ENCODE results near the gene IFI30.
"Not testable (repeated sequence)": the region's sequence is repeated elsewhere in the genome, so short reads cannot be mapped to it uniquely, and the experiment has no call there.

The IFI30 gene

GRCh38 chr19:18152817-18153555 lies 20.6 kb upstream of the IFI30 start, which contains the start of gene PIK3R2:
PIK3R2 (plus strand) TSS chr19:18153163; CDS start chr19:18155880, 2,717 bp downstream.
- peak; percentile 100 for DNase-seq

- no peak for DNase-seq
These were observed 20.0 kb upstream of the IFI30 start for GRCh38 chr19:18153556-18154134.

GRCh38 chr19:18155095-18156087 lies 18.2 kb upstream of the IFI30 start:
- DNase-seq = no peak

DNA sequence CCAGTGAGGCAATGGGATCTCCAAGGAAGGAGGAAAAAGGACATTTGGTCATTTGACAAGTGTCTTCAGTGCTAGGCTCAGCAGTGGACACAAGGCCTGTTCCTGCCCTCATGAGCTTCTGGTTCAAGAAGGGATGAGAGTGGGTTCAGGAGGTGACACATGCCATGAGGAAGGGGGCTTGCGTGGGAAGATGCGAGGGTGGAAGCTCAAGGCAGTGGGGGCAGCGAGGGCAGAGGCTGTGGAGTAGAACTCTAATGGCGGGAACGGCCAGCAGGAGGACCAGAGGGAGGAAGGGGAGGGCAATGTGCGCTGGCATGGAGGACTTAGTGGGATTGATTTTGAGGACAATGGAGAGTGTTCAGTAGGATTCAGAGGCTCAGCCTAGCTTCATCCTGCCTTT lies 17.3 kb upstream of the IFI30 start:
- no peak for DNase-seq

GRCh38 chr19:18156841-18157464 lies 16.7 kb upstream of the IFI30 start:
- no peak for DNase-seq

GRCh38 chr19:18157465-18158063 lies 16.0 kb upstream of the IFI30 start:
- DNase-seq = no peak

DNA sequence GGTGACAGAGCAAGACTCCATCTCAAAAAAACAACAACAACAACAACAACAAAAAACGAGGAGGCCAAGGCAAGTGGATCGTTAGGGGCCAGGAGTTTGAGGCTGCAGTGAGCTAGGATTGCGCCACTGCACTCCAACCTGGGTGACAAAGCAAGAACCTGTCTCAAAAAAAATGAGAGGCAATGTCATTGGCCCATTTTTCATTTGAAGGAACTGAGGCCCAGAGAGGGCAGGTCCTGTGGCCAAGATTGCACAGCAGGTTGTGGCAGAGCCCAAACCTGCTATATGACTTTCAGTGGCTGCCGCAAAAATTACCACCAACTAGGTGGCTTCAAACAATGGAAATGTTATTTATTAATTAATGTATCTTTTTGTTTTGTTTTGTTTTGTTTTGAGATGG lies 15.1 kb upstream of the IFI30 start:
- DNase-seq = no peak

DNA sequence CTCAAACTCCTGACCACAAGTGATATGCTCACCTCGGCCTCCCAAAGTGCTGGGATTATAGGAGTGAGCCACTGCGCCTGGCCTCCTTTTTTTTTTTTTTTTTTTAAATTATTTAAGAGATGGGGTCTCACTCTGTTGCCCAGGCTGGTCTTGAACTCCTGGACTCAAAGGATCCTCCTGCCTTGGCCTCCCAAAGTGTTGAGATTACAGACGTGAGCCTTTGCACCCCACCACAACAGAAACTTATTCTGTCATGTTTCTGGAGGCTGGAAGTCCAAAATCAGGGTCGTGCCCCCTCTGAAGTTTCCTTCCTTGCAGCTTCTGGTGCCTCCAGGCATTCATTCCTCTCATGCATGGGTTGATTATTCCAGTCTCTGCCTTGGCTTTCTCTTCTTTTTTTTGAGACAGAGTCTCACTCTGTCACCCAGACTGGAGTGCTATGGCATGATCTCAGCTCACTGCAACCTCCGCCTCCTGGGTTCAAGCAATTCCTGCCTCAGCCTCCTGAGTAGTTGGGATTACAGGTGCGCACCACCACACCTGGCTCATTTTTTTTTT lies 14.5 kb upstream of the IFI30 start:
- not testable (repeated sequence) for DNase-seq

GRCh38 chr19:18159810-18160209 lies 13.8 kb upstream of the IFI30 start:
- no peak for DNase-seq

DNA sequence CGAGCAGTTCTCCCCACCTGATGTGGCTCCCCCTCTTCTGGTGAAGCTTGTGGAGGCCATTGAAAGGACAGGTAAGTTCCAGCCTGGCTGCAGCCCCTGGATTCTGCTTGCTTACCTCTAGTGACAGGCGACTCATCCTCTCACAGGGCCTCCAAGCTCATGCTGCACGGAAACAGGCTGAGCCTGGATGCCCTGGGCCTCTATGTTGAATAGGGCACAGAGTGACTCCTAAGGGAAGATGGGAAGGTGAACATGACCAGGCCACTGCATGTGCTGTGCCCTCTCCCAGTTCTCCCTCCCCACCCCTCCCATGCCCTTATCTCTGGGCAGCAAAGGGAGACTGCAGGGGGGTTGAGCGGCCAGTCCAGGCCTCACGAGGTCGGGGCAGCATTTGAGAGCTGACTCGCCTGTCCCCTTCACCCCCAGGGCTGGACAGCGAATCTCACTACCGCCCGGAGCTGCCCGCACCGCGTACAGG lies 13.1 kb upstream of the IFI30 start:
- DNase-seq = no peak

GRCh38 chr19:18160971-18161635 lies 12.5 kb upstream of the IFI30 start:
- DNase-seq = peak; percentile 63

GRCh38 chr19:18161636-18162002 lies 12.0 kb upstream of the IFI30 start:
- no peak for DNase-seq

DNA sequence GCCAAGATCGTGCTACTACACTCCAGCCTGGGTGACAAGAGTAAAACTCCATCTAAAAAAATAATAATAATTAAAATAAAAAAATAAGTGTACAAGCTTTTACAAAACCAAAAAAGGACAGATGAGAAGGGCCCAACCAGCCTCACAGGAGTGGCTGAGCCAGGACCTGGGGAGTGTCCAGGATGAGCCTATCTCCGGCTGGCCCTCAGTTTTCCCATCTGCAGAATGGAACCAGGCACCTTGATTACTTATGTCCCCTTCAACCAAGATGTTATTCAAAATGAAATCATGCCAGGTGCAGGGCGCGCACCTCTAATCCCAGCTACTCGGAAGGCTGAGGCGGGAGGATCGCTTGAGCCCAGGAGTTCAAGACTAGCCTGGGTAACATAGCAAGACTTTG lies 9.5 kb upstream of the IFI30 start:
- DNase-seq = no peak

DNA sequence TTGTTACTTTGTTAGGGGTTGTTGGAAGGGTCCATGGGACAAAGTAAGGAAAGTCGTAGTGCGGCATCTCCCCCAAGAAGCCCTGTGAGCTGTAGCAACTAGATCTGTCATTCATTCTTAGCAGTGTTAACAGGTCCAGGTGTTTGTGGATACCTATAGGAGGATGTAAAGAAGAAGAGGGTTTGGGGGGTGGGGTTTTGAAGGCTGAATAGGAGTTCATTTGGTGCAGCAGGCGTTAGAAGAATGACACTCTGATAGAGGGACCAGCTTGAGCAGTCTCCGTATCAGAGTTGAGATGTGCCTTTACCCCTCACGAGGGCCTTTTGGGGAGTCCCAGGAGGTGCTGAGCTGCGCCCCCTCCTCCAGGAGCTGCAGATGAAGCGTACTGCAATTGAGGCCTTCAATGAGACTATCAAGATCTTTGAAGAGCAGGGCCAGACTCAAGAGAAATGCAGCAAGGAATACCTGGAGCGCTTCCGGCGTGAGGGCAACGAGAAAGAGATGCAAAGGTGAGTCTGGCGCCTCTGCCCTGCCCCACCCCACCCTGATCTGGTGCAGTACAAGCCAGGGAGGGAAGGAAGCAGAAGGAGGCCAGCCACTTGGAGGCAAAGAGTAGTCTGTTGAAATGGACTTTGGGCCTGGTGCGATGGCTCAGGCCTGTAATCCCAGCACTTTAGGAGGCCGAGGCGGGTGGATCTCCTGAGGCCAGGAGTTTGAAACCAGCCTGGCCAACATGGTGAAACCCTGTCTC lies 7.6 kb upstream of the IFI30 start:
- no peak for DNase-seq

DNA sequence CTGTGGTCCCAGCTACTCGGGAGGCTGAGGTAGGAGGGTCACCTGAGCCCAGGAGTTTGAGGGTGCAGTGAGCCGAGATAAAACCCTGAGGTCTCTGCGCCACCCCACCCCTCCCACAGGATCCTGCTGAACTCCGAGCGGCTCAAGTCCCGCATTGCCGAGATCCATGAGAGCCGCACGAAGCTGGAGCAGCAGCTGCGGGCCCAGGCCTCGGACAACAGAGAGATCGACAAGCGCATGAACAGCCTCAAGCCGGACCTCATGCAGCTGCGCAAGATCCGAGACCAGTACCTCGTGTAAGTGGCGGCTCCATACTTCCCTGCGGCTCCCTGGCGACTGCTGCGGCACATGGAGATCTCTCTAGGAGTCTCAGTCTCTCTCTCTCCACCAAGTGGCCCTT lies 6.6 kb upstream of the IFI30 start:
- DNase-seq = no peak

GRCh38 chr19:18167975-18168645 lies 5.5 kb upstream of the IFI30 start:
- DNase-seq = peak; percentile 49

GRCh38 chr19:18168673-18169381 lies 4.8 kb upstream of the IFI30 start:
- no peak for DNase-seq

GRCh38 chr19:18170714-18171255 lies 2.8 kb upstream of the IFI30 start:
- DNase-seq = peak; percentile 90

Data from inflammatory macrophage treated with lipopolysaccharide for 4 hours (primary cell).